Adrenal gland (tissue), 5 donors: ENCODE measurements around the gene CAB39.

Source experiments
- POLR2A ChIP-seq, 2 donors: fragments of 450-650 bp; IDR thresholded peaks; one replicate each; pipeline ENCODE4 v1.6.1; 2017; ENCODE audit warnings: antibody characterized with exemption in 2 of 2, mild to moderate bottlenecking in 2 of 2, moderate library complexity in 1 of 2
- TF ChIP-seq, protein P1 (sequence below), 6 experiments: fragments of 450-650 bp in 4 of 6; fragments of 200-600 bp in 2 of 6; sonication (generic) in 1 of 6; IDR thresholded peaks; 1 replicate in 5 of 6; 2 replicates in 1 of 6; pipeline versions ENCODE4 v1.5.1 to v1.8.0; 2016 to 2021; ENCODE audit warnings: antibody characterized with exemption in 6 of 6, mild to moderate bottlenecking in 2 of 6, moderate library complexity in 1 of 6
- donor health status: DM: no; HTN: no; CAD: no.

- TF ChIP-seq, protein P1, sequence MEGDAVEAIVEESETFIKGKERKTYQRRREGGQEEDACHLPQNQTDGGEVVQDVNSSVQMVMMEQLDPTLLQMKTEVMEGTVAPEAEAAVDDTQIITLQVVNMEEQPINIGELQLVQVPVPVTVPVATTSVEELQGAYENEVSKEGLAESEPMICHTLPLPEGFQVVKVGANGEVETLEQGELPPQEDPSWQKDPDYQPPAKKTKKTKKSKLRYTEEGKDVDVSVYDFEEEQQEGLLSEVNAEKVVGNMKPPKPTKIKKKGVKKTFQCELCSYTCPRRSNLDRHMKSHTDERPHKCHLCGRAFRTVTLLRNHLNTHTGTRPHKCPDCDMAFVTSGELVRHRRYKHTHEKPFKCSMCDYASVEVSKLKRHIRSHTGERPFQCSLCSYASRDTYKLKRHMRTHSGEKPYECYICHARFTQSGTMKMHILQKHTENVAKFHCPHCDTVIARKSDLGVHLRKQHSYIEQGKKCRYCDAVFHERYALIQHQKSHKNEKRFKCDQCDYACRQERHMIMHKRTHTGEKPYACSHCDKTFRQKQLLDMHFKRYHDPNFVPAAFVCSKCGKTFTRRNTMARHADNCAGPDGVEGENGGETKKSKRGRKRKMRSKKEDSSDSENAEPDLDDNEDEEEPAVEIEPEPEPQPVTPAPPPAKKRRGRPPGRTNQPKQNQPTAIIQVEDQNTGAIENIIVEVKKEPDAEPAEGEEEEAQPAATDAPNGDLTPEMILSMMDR (IDR thresholded peaks at IDR 0.05) = no peak
- TF ChIP-seq POLR2A (IDR thresholded peaks at IDR 0.05) = peak in 1 of 2 donors; percentile 20
Measured at GRCh38 chr2:230793572-230794359, 81.1 kb downstream of the CAB39 start.
